Measurements from ENCODE around the gene YOD1.

- TF ChIP-seq EZH2 (IDR thresholded peaks at IDR 0.05; ENCODE audit: borderline replicate concordance, insufficient read depth, low read length, poor library complexity, severe bottlenecking) (no peak), POLR2AphosphoS5 (IDR thresholded peaks at IDR 0.05) (no peak), RAD21 (conservative IDR thresholded peaks at IDR 0.05) (no peak), MXI1 (conservative IDR thresholded peaks at IDR 0.05; ENCODE audit: poor library complexity, severe bottlenecking) (no peak), EP300 (conservative IDR thresholded peaks at IDR 0.05; ENCODE audit: poor library complexity, severe bottlenecking) (no peak), SMC3 (conservative IDR thresholded peaks at IDR 0.05; ENCODE audit: poor library complexity) (no peak)
- TF ChIP-seq, protein P1, sequence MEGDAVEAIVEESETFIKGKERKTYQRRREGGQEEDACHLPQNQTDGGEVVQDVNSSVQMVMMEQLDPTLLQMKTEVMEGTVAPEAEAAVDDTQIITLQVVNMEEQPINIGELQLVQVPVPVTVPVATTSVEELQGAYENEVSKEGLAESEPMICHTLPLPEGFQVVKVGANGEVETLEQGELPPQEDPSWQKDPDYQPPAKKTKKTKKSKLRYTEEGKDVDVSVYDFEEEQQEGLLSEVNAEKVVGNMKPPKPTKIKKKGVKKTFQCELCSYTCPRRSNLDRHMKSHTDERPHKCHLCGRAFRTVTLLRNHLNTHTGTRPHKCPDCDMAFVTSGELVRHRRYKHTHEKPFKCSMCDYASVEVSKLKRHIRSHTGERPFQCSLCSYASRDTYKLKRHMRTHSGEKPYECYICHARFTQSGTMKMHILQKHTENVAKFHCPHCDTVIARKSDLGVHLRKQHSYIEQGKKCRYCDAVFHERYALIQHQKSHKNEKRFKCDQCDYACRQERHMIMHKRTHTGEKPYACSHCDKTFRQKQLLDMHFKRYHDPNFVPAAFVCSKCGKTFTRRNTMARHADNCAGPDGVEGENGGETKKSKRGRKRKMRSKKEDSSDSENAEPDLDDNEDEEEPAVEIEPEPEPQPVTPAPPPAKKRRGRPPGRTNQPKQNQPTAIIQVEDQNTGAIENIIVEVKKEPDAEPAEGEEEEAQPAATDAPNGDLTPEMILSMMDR (IDR thresholded peaks at IDR 0.05; ENCODE audit: poor library complexity, severe bottlenecking): no peak
- TF ChIP-seq, protein P2, sequence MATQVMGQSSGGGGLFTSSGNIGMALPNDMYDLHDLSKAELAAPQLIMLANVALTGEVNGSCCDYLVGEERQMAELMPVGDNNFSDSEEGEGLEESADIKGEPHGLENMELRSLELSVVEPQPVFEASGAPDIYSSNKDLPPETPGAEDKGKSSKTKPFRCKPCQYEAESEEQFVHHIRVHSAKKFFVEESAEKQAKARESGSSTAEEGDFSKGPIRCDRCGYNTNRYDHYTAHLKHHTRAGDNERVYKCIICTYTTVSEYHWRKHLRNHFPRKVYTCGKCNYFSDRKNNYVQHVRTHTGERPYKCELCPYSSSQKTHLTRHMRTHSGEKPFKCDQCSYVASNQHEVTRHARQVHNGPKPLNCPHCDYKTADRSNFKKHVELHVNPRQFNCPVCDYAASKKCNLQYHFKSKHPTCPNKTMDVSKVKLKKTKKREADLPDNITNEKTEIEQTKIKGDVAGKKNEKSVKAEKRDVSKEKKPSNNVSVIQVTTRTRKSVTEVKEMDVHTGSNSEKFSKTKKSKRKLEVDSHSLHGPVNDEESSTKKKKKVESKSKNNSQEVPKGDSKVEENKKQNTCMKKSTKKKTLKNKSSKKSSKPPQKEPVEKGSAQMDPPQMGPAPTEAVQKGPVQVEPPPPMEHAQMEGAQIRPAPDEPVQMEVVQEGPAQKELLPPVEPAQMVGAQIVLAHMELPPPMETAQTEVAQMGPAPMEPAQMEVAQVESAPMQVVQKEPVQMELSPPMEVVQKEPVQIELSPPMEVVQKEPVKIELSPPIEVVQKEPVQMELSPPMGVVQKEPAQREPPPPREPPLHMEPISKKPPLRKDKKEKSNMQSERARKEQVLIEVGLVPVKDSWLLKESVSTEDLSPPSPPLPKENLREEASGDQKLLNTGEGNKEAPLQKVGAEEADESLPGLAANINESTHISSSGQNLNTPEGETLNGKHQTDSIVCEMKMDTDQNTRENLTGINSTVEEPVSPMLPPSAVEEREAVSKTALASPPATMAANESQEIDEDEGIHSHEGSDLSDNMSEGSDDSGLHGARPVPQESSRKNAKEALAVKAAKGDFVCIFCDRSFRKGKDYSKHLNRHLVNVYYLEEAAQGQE (IDR thresholded peaks at IDR 0.05; ENCODE audit: borderline replicate concordance): no peak
These were observed 30.8 kb upstream of the YOD1 start for GRCh38 chr1:207081806-207082205.

All from neural cell (in vitro differentiated cells).